CD4-positive, alpha-beta T cell treated with Interleukin-6 for 4 hours (primary cell): ENCODE data around the gene DLX6.

Source experiments
- DNase-seq: peaks from one replicate; pipeline ENCODE4 v3.0.0-alpha.2; 2020; ENCODE audit warnings: mixed read lengths

The DLX6 gene

GRCh38 chr7:97005183-97006054 is at the start of gene DLX6:
Gene DLX6 (plus strand): TSS chr7:97005553. CDS start chr7:97005978, 425 bp downstream.
- peak; percentile 44 for DNase-seq

GRCh38 chr7:96959135-96959534 is 46.2 kb upstream of the DLX6 start:
- no peak for DNase-seq

- no peak for DNase-seq
Observed at GRCh38 chr7:96962221-96962885, 43.0 kb upstream of the DLX6 start.

GRCh38 chr7:96968981-96969380 is 36.4 kb upstream of the DLX6 start:
- DNase-seq = no peak

GRCh38 chr7:96970739-96971138 is 34.6 kb upstream of the DLX6 start:
- DNase-seq = no peak

GRCh38 chr7:96973986-96974385 is 31.4 kb upstream of the DLX6 start:
- DNase-seq = no peak

DNA sequence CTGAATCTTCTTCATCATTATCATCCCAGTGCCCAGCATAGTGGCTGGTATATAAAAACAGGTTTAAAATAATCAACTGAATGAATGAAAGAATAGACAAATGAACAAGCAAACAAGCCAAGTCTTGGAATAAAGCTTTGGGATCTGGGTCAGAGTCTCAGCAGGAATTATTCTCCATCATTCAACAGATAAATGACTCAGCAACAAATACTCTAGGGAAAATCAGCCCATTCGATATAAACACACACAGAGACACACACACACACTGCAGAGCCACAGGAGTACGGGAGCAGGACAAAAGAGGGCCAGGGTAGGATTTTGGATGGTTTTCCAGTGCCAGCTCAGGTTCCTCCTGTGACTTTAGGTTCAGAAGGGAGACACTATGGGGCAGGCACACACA is 29.2 kb upstream of the DLX6 start:
- DNase-seq = no peak

GRCh38 chr7:96977445-96977844 is 27.9 kb upstream of the DLX6 start:
- no peak for DNase-seq

DNA sequence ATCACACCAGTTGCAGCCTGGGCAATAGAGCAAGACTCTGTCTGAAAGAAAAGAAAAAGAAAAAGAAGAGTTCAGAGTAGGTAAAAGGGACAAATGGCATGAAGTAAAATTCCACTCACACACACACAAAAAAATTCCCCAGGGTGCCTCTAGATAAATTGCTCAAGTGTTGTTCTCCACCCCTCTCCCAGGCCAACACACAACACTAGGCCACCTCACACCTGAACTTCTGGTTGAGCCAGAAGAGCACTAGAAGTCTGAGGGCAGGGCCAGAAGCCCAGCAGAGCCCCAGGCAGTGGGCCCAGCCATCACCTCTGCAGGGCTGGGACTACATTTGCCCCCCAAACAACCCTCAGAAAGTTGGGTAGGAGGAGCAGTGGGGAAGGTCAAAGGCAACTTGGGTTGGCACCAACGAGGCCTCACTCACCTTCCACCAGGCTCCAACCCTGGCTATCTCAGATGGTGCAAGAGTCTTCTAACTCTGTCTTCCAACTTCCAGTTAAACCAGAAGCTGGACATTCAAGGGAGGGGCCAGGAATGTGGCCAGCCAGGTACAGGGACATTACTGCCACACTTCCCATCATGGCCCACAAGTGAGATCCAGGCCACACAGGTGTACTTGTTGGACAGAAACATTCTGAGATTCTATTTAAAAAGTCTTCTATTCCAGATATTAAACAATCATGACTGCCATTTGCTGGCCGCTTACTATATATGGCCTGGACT is 25.6 kb upstream of the DLX6 start:
- DNase-seq = no peak

DNA sequence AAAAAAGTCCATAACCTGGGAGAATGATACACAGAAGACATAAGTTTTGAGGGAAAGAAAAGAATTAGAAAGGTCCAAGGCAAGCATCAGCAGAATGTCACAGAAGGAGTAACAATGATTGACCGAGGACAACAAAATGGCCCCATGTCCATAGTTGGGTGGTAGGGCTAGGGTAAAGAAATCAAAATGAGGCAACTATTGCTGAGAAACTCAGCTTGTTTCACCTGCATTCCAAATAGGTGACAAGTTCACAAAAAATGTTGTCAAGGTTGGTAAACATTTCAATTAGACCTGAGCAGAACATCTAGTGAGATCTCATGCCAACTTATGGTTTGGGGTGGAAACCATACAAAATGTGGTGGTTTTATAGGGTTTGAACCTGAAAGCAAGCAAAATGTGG is 22.8 kb upstream of the DLX6 start:
- no peak for DNase-seq

DNA sequence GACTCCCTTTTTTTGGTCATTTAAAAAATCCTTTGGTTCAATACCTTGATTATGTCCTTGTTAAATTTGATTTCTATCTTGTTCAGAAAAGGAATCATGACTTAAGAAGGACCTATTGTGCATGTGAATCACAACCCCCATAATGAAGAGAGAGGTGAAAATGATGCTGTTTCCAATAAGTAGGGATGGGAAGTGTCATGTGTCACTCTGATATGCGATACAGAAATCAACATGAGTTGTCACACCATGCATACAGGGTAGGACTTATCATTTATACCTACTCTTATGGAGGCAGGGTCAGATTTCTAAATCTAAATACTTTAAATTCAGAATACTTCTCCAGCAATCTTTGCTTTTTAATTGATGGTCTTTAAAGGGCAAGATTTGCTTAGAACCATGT is 19.4 kb upstream of the DLX6 start:
- DNase-seq = no peak

DNA sequence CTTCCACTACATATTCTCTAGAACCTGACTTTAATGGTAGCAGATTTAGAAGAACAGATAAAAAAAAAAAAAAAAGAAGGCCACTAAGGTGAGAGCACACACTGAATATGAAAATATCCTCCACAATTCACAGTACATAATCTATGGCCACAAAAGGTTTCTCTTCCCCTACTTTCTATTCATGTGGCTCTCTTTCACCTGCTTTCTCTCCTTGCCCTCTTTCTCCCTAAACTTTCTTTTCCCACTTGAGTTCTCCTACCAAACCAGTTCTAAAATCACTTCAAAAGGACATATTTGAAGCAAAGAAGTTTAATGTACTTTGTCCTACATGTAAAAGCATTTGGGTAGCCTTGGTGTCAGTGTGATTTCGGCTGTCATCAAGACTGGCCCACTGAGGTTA is 18.5 kb upstream of the DLX6 start:
- DNase-seq = no peak

DNA sequence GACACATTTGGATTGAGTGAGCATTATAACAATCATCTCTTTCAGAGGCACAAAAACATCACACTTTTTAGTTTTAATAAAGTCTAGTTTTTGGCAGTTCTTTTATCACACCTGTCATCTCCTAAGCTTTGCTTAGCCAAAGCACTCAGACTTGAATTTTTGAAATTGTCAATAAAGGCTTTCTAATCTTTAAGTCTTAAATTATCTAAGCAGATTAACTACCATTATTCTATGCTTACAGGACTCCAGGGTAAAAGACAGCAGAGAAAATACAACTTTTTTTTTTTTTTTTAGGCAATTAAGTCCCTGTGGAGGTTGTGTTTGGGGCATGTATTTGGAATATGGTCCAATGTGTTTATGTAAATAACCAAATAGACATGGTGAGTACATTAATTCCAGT is 17.6 kb upstream of the DLX6 start:
- DNase-seq = no peak

DNA sequence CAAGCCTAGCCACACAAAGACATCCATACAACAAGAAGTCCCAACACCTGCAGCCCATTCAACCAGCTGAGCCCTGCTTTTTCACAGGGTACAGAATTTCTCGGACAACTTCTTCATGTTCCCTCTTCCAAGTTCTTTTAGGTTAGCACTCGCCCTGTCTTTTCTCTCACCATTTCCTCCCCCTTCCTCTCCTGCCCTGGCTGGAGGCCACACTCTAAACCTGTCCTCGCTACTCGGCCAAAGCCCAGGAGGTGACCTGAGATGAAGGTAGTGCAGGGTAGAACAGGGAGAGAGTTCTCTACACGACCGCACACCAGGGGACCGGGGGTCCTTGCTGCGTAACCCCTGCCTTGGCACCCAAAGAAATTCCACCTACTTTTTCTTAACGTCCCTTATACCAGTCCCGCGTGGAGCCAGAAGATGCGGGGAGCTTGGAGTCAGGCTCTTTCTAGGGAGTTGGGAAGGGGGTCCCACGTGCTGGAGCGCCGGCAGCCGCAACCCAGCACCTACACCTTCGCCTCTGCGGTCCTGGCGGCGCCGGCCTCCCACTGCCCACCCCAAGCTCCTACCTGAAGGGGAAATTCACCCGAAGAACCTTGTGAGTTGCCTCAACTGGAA is 16.0 kb upstream of the DLX6 start:
- DNase-seq = no peak

DNA sequence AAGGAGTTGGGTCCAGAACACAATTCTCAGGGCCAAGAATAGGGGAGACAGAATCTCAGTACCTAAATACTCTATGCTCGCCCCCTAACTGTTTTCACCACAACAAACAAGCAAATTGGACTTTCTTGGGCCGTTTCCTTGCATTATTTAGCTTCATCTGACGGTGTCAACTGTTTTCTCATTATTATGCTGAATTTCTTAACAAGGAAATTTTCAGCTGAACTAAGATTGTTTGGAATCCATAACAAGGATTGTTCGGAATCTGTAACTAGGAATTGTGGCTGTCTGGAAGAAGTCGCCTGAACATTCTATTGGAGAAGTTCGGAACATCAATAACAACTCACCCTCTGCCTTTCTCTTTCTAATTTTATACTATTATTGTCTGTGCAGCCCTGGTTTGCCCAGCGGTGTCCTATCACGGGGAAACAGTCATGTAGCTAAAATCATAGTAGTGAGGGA is 15.5 kb upstream of the DLX6 start:
- no peak for DNase-seq

DNA sequence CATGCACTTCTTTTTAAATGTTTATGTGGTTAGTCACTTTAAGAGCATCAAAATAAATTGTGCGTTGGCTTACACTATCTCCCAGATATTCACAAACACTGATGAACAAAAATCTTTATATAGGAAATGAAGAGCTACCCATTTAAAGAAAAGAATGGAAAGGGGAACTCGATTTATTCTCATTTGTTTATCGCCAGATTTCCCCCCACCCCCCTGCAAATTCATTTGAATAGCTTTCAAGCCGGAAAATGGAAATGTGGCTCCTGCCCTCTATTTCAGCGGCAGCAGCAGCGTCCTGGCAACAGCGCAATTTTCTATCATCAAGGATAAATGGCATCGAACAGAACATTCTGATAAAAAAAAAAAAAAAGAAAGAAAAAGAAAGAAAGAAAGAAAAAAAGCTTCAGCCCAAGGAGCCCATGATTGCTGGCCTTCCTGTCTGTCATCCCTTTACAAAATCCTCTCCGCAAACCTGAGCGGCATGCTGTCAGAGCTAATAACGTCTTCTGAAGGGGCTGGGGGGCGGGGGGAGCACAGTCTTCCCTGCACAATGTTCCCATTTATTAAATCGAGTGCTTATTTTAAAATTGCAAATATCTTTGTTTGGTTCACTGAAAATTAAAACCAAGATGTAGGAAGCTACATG is 13.7 kb upstream of the DLX6 start:
- no peak for DNase-seq

DNA sequence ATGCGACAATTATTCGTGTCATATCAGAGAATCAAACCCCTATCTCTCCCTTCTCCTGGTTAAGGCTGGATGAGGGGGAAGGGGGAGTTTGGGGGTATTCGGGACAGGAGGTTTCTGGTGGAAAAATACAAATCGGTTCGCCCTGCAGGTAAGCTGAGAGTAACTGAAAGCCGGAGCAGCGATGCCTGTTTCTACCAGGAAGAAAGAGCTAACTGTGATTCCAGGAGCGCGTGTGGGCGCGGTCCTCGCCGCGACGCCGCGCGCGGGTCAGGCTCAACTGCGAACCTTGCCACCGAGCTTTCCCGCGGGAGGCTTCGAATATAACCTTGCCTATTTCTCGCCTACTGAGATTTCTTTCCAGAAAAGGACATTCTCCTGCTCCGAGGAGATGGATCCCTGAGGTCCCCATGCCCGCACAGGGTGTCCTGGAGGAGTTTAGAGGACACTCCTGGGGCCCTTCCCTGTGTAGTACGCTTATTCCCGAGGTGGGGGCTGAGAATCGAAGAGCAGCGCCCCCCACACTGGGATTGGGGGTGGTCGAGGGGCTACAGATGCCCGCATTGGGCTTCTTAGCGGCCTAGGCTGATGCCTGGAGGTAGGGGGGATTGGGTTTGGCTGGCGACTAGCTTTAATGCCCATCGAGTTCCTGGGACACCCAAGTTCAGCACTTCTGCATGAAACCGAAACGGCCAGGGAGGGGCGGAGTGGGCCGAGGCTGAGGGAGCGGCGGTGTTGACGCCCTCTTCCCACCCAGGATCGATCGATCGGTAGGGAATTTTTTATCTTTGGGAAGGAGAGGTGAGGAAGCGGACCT is 13.0 kb upstream of the DLX6 start:
- no peak for DNase-seq

DNA sequence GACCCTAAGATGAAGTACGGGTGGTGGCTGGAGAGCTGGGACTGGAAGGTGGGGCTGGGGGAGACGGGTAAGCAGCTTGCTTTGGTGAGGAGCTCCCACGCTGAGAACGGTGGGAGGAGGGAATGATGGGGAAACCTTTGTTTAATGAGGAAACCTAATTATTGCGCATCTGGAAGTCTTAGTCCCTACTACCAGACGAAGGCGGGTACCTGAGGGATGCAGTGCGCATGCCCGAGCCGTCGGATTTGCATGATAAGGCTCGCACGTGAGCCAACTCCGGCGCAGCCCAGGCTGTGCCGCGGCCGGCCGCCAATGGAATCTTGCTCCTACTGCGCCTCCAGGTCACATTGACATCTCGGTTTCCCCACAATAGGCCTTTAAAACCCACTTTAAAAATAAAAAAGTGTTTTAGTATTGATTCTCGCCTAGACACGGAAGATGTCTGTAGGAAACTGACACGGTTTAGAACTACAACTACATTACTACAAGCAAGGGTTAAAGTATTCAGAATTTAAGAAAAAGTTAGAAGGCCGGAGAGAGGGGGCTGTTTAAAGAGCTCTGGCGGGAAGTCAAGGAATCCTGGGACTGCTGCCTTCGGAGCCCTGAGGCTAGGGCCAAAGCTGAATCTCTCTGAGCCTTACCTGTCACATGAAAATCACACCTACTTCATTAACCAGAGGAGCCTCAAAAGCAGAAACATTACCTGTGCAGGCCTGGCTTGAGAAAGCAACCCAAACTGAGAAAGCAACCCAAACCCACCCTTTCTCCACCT is 12.1 kb upstream of the DLX6 start:
- DNase-seq = no peak

- no peak for DNase-seq
Observed at GRCh38 chr7:96993980-96994379, 11.4 kb upstream of the DLX6 start.

DNA sequence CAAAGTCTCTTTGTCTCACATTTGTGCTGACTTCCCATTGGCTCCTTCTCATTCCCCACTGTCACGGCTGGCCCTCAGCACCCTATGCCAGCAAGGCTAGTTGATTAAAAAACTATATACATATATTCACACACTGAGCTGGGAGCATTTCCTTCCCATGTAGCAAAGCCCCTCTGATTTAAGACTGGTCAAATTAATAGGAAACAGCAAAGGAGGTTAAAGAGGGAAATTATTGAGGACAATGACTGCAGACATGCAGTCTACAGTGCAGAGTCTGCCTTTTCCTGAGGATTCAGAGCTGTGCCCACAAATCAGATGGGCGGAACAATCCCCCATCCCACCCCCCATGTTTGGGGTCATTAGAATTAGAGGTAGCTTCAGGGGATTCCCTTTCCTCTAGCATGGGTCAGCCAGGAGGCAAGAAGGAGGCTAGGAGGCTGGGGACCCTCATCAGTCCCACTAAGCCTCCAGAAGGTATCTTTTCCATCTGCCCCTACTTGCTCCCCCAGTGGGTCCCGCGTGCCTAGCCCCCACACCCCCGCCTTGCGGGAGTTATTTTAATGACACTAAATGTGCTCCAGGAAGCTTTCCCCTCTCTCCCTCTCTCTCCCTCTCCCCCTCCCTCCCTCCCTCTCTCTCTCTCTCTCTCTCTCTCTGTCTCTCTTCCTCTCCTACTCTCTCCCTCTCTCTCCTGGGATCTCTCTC is 9.8 kb upstream of the DLX6 start:
- DNase-seq = no peak
